ENCODE data around the gene ZNF709.

Gene ZNF709
- total RNA-seq = 0.52 to 1.2 (median 0.69) reads per million in 3 donors

DNA sequence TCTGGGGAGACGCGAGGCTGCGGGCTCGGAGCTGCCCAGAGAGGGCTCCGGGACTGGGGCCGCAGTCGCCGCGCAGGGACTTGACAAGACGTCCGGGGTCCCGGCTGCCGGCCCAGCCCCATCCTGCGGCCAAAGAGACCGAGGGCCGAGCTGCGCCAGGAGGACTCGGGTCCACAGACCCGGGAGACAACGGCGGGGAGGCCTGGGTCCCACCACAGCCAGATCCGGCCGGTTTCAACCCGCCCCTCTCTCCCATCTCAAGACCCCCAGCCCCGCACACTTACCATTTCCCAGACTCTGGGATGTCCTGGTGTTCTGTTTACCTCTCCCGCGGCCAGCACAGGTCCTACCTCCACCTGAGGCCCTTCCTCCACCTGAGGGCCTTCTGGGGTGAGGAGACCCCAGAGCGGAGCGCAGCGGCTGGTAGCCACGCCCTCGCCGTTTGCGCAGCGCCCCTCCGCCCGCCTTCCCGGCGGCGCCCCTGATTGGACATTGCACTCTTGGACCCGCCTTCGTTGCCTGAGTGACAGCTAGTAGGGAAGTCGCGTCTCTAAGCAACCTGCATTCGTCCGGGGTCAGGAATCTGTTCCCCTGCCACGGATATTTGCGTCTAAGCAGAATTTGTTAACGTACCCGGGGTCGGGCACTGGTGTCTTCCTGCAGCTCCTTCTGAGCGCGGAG lies at the start of gene ZNF709:
Gene ZNF709, minus strand, starts transcription at position 446 of the 681 bp plus-strand sequence. Its CDS starts 159 bp downstream, at position 287.
- no peaks in the 10 kb centered on the region for H3K9me3 ChIP-seq (ENCODE audit: control insufficient read depth, low read length)
- DNase-seq = peak; percentile 69 to 82 (median 81)
- peaks cover 10% of the 10 kb centered on the region for H3K4me1 ChIP-seq (ENCODE audit: control insufficient read depth, insufficient read depth, low read length, poor library complexity, severe bottlenecking)
- H3K27ac ChIP-seq (ENCODE audit: insufficient read depth, low read length, poor library complexity, severe bottlenecking) = peak within 1 kb of the TSS; percentile 72
- peak within 1 kb of the TSS; percentile 97 for H3K4me3 ChIP-seq (ENCODE audit: insufficient read depth, low read depth, low read length, poor library complexity, severe bottlenecking)
- no peaks in the 10 kb centered on the region for H3K27me3 ChIP-seq (replicated peaks; ENCODE audit: control insufficient read depth, insufficient read depth, low read length, poor library complexity, severe bottlenecking)
- no peaks in the 10 kb centered on the region for H3K36me3 ChIP-seq (ENCODE audit: control insufficient read depth, insufficient read depth, low read length)

DNA sequence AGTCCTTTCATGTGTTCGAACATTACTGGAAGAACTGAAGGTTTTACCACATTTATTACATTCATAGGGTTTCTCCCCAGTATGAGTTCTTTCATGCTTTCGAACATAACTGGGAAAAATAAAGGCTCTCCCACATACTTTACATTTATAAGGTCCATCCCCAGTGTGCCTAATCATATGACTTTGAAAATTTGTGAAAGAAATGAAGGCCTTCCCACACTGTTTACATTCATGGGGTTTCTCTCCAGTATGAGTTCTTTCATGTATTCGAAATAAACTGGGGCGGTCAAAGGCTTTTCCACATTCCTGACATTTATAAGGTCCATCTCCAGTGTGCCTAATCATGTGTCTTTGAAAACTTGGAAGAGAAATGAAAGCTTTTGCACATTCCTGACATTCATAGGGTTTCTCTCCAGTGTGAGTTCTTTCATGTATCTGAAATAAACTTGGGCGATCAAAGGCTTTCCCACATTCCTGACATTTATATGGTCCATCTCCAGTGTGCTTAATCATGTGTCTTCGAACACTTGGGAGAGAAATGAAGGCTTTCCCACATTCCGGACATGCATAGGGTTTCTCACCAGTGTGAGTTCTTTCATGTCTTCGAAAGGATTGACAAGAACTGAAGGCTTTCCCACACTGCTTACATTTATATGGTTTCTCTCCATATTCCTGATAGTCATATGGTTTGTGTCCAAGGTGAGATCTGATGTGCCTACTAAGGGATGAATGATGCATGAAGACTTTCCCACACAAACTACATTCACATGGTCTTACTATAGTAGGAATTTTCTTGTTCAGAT lies 42.6 kb upstream of the ZNF709 start:
- Histone ChIP-seq H3K4me3 (ENCODE audit: insufficient read depth, low read depth, low read length, poor library complexity, severe bottlenecking) (no peak overlapping the region), H3K36me3 (ENCODE audit: control insufficient read depth, insufficient read depth, low read length) (peaks cover 62% of the 10 kb centered on the region), H3K4me1 (ENCODE audit: control insufficient read depth, insufficient read depth, low read length, poor library complexity, severe bottlenecking) (no peaks in the 10 kb centered on the region), H3K27me3 (replicated peaks; ENCODE audit: control insufficient read depth, insufficient read depth, low read length, poor library complexity, severe bottlenecking) (no peaks in the 10 kb centered on the region), H3K27ac (ENCODE audit: insufficient read depth, low read length, poor library complexity, severe bottlenecking) (no peak overlapping the region), H3K9me3 (ENCODE audit: control insufficient read depth, low read length) (peaks cover 76% of the 10 kb centered on the region)
- DNase-seq = no peak

DNA sequence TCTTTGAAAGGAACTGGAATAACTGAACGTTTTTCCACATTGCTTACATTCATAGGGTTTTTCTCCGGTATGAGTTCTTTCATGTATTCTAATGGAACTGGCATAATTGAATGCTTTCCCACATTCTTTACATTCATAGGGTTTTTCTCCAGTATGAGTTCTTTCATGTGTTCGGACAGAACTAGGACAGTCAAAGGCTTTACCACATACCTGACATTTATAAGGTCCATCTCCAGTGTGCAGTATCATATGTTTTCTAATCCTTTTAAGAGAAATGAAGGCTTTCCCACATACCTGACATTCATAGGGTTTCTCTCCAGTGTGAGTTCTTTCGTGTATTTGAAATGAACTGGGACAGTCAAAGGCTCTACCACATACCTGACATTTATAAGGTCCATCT lies 41.9 kb upstream of the ZNF709 start:
- H3K9me3 ChIP-seq (ENCODE audit: control insufficient read depth, low read length) = peaks cover 79% of the 10 kb centered on the region

DNA sequence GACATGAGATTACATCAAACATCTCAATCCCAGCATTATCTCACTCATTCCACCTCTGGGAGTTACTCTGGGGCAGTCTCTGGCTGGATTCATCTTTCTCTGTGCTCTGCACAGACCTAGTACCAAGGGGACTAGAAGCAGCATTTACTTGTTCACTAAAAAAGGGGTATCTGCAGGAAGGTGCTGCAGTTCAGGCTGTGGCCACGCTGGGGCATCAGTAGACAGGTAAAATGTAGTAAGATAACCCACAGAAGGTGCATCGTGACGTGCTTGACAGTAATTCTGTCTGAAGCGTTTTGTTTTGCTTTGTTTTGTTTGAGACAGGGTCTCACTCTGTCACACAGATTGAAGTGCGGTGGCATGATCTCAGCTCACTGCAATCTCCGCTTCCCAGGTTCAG lies 37.4 kb upstream of the ZNF709 start:
- no peak for DNase-seq
- Histone ChIP-seq H3K4me3 (ENCODE audit: insufficient read depth, low read depth, low read length, poor library complexity, severe bottlenecking) (no peak overlapping the region), H3K9me3 (ENCODE audit: control insufficient read depth, low read length) (peaks cover 41% of the 10 kb centered on the region), H3K4me1 (ENCODE audit: control insufficient read depth, insufficient read depth, low read length, poor library complexity, severe bottlenecking) (no peaks in the 10 kb centered on the region), H3K27ac (ENCODE audit: insufficient read depth, low read length, poor library complexity, severe bottlenecking) (no peak overlapping the region), H3K27me3 (replicated peaks; ENCODE audit: control insufficient read depth, insufficient read depth, low read length, poor library complexity, severe bottlenecking) (no peaks in the 10 kb centered on the region), H3K36me3 (ENCODE audit: control insufficient read depth, insufficient read depth, low read length) (peaks cover 18% of the 10 kb centered on the region)

More for the DNA sequence above, 41.9 kb upstream of the ZNF709 start:
- H3K27me3 ChIP-seq (replicated peaks; ENCODE audit: control insufficient read depth, insufficient read depth, low read length, poor library complexity, severe bottlenecking) = no peaks in the 10 kb centered on the region
- no peak overlapping the region for H3K27ac ChIP-seq (ENCODE audit: insufficient read depth, low read length, poor library complexity, severe bottlenecking)
- no peak overlapping the region for H3K4me3 ChIP-seq (ENCODE audit: insufficient read depth, low read depth, low read length, poor library complexity, severe bottlenecking)
- no peak for DNase-seq
- no peaks in the 10 kb centered on the region for H3K4me1 ChIP-seq (ENCODE audit: control insufficient read depth, insufficient read depth, low read length, poor library complexity, severe bottlenecking)
- peaks cover 61% of the 10 kb centered on the region for H3K36me3 ChIP-seq (ENCODE audit: control insufficient read depth, insufficient read depth, low read length)

DNA sequence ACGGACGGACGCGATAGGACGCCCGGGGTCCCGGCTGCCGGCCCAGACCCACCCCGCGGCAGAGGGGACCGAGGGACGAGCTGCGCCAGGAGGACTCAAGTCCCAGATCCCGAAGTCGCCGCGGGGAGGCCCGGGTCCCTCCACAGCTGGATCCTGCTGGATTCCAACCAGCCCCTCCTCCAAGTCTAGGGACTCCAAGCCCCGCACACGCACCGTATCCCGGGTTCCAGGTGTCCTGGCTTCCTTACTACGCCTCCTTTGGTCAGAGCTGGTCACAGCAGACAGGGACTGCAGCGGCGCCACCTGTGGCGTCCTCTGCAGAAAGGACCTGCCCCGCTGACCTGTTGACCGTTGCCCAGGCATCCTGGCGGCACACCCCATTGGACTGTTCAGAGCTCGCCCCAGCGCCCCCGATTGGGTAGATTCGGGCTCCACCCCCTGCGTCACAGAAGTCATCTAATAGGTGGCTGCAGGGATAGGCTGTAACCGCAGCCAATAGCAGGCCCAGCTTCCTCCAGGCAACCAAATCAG lies 29.0 kb upstream of the ZNF709 start:
- H3K36me3 ChIP-seq (ENCODE audit: control insufficient read depth, insufficient read depth, low read length) = no peaks in the 10 kb centered on the region
- H3K9me3 ChIP-seq (ENCODE audit: control insufficient read depth, low read length) = no peaks in the 10 kb centered on the region
- H3K4me3 ChIP-seq (ENCODE audit: insufficient read depth, low read depth, low read length, poor library complexity, severe bottlenecking) = no peak overlapping the region
- H3K27ac ChIP-seq (ENCODE audit: insufficient read depth, low read length, poor library complexity, severe bottlenecking) = no peak overlapping the region
- no peaks in the 10 kb centered on the region for H3K27me3 ChIP-seq (replicated peaks; ENCODE audit: control insufficient read depth, insufficient read depth, low read length, poor library complexity, severe bottlenecking)
- H3K4me1 ChIP-seq (ENCODE audit: control insufficient read depth, insufficient read depth, low read length, poor library complexity, severe bottlenecking) = no peaks in the 10 kb centered on the region
- no peak for DNase-seq

DNA sequence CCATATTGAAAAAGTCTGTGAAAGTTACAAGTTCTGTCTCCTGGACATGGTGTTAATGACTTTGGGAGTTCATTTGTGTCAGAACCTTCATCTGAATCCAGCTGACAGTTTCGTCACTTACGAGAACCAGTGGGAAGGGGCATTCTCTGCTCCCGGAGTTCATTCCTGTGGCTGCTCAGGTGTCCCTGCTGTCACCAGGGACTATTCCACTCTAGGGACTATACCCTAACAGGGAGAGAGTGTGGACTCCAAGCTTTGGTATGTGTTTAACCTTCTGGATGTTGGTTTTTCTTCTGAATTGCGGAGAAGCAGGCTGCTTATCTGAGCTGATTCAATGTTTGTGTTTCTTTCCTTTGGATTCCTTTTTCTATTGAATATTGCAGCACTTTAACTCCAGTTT lies 12.4 kb upstream of the ZNF709 start:
- no peak overlapping the region for H3K4me3 ChIP-seq (ENCODE audit: insufficient read depth, low read depth, low read length, poor library complexity, severe bottlenecking)

DNA sequence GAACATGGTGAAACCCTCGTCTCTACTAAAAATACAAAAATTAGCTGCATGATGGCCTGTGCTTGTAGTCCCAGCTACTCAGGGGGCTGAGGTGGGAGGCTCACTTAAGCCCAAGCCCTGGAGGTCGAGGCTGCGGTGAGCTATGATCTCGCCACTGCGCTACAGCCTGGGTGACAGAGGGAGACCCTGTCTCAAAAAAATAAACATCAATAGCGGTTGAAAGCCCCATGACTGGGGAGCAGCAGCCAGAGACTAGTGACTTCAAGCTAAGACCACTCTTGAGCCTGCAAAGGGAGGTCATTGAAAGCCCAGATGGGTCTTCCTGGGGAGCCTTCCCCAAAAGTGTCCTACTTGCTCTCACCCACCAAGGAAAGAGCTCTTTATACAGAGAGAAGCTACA lies 11.9 kb upstream of the ZNF709 start:
- Histone ChIP-seq H3K9me3 (ENCODE audit: control insufficient read depth, low read length) (no peaks in the 10 kb centered on the region), H3K4me3 (ENCODE audit: insufficient read depth, low read depth, low read length, poor library complexity, severe bottlenecking) (no peak overlapping the region), H3K4me1 (ENCODE audit: control insufficient read depth, insufficient read depth, low read length, poor library complexity, severe bottlenecking) (peaks cover 10% of the 10 kb centered on the region), H3K36me3 (ENCODE audit: control insufficient read depth, insufficient read depth, low read length) (no peaks in the 10 kb centered on the region), H3K27me3 (replicated peaks; ENCODE audit: control insufficient read depth, insufficient read depth, low read length, poor library complexity, severe bottlenecking) (no peaks in the 10 kb centered on the region), H3K27ac (ENCODE audit: insufficient read depth, low read length, poor library complexity, severe bottlenecking) (no peak overlapping the region)
- DNase-seq = no peak

More for the DNA sequence above, 12.4 kb upstream of the ZNF709 start:
- H3K36me3 ChIP-seq (ENCODE audit: control insufficient read depth, insufficient read depth, low read length) = no peaks in the 10 kb centered on the region
- H3K4me1 ChIP-seq (ENCODE audit: control insufficient read depth, insufficient read depth, low read length, poor library complexity, severe bottlenecking) = peaks cover 10% of the 10 kb centered on the region
- H3K27ac ChIP-seq (ENCODE audit: insufficient read depth, low read length, poor library complexity, severe bottlenecking) = no peak overlapping the region
- no peak for DNase-seq
- no peaks in the 10 kb centered on the region for H3K27me3 ChIP-seq (replicated peaks; ENCODE audit: control insufficient read depth, insufficient read depth, low read length, poor library complexity, severe bottlenecking)
- no peaks in the 10 kb centered on the region for H3K9me3 ChIP-seq (ENCODE audit: control insufficient read depth, low read length)

DNA sequence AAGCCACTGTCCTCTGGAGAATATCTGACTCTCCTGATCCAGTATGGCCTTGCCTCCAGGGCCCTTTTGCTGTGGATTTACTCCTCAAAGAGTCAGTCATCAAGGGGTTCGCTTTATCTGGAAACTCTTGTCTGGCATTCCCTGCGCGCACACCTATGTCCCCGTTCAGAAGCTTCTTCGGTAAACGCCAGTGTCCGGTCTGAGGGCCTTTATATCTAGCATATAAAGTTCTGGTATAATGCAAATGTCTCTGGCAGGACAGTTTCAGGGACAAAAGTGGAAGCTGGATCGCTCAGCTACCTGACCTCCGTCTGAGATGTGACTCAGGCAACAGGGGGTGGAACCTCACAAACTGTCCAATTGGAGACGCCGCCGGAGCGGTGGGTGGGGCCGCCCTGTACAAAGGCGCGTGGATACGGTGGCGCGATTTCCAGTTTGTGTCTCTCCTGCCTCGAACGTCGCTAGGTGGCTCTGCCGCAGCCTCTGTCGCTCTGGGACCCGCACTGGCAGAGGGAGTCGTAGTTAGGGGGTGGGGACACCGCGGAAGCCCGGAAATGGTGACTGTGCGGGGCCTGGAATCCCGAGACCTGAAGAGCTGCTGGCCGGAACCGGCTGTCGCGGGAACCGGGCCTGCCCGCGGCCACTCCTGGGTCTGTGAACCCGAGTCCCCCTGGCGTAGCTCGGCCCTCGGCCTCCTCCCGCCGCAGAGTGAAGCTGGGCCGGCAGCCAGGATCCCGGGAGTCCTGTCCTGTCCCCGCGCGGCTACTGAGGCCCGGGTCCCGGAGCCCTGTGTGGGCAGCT lies 10.6 kb upstream of the ZNF709 start:
- peak overlapping the region; percentile 65 for H3K4me3 ChIP-seq (ENCODE audit: insufficient read depth, low read depth, low read length, poor library complexity, severe bottlenecking)
- H3K9me3 ChIP-seq (ENCODE audit: control insufficient read depth, low read length) = no peaks in the 10 kb centered on the region
- H3K27me3 ChIP-seq (replicated peaks; ENCODE audit: control insufficient read depth, insufficient read depth, low read length, poor library complexity, severe bottlenecking) = no peaks in the 10 kb centered on the region
- peak overlapping the region; percentile 59 for H3K27ac ChIP-seq (ENCODE audit: insufficient read depth, low read length, poor library complexity, severe bottlenecking)
- H3K4me1 ChIP-seq (ENCODE audit: control insufficient read depth, insufficient read depth, low read length, poor library complexity, severe bottlenecking) = peaks cover 10% of the 10 kb centered on the region
- no peaks in the 10 kb centered on the region for H3K36me3 ChIP-seq (ENCODE audit: control insufficient read depth, insufficient read depth, low read length)
- peak; percentile 73 to 87 (median 83) for DNase-seq

DNA sequence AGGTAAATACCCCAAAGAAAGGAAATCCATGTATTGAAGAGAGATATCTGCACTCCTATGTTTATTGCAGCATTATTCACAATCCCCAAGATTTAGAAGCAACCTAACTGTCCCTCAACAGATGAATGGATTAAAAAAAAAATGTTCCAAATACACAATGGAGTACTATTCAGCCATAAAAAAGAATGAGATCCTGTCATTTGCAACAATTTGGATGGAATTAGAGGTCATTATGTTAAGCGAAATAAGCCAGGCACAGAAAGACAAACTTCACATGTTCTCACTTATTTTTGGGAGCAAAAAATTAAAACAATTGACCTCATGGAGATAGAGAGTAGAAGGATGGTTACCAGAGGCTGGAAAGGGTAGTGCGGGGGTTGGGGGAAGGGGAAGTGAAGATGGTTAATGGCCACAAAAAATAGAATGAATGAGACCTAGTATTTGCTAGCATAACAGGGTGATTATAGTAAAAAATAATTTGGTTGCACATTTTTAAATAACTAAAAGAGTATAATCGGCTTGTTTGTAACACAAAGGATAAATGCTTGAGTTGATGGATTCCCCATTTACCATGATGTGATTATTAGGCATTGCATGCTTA lies 9.7 kb upstream of the ZNF709 start:
- DNase-seq = no peak
- Histone ChIP-seq H3K27me3 (replicated peaks; ENCODE audit: control insufficient read depth, insufficient read depth, low read length, poor library complexity, severe bottlenecking) (no peaks in the 10 kb centered on the region), H3K27ac (ENCODE audit: insufficient read depth, low read length, poor library complexity, severe bottlenecking) (no peak overlapping the region), H3K36me3 (ENCODE audit: control insufficient read depth, insufficient read depth, low read length) (no peaks in the 10 kb centered on the region), H3K4me1 (ENCODE audit: control insufficient read depth, insufficient read depth, low read length, poor library complexity, severe bottlenecking) (peaks cover 10% of the 10 kb centered on the region), H3K9me3 (ENCODE audit: control insufficient read depth, low read length) (no peaks in the 10 kb centered on the region), H3K4me3 (ENCODE audit: insufficient read depth, low read depth, low read length, poor library complexity, severe bottlenecking) (peak overlapping the region; percentile 65)

Data from effector memory CD4-positive, alpha-beta T cell (primary cell).